Right atrium auricular region (tissue), 2 donors: Measurements from ENCODE around the gene PCSK6. TPM values are rescaled to one million over a fixed set of nuclear protein-coding genes. Genes with fewer than 3 reads are reported as not detected.

Source experiments
- DNase-seq: peaks from one replicate; pipeline ENCODE4 v3.0.0-alpha.2; 2019; ENCODE audit warnings: low spot score
- H3K27ac ChIP-seq, 2 donors: fragments of 200-600 bp; sonication (generic); 1 replicate in 1 of 2; 2 replicates in 1 of 2; pipeline ENCODE4 v1.5.1; 2016 to 2019
- H3K27me3 ChIP-seq, 2 donors: fragments of 200-600 bp; sonication (generic); one replicate each; pipeline versions ENCODE4 v1.5.1 to v1.6.0; 2017 to 2019
- H3K36me3 ChIP-seq: fragments of 200-600 bp; sonication (generic); one replicate; pipeline ENCODE4 v1.5.1; 2016
- H3K4me1 ChIP-seq, 2 donors: fragments of 200-600 bp; sonication (generic); one replicate each; pipeline versions ENCODE4 v1.5.1 to v1.6.0; 2017 to 2019
- H3K4me3 ChIP-seq, 2 donors: fragments of 200-600 bp; sonication (generic); 1 replicate in 1 of 2; 2 replicates in 1 of 2; pipeline ENCODE4 v1.5.1; 2017 to 2019; ENCODE audit warnings: mild to moderate bottlenecking in 1 of 2, moderate library complexity in 1 of 2
- H3K9me3 ChIP-seq, 2 donors: fragments of 200-600 bp; sonication (generic); one replicate each; pipeline ENCODE4 v1.5.1; 2019
- total RNA-seq, 2 donors: library from RNA; depleted of rRNA; stranded (reverse); fragments of >200 nt; gene quantifications; one replicate each; pipeline ENCODE4 v1.1.0, GENCODE V29; 2016
- TF ChIP-seq, protein P1 (sequence below), 2 donors: fragments of 200-600 bp; sonication (generic); IDR thresholded peaks; one replicate each; pipeline ENCODE4 v1.5.1; 2019; ENCODE audit warnings: antibody characterized with exemption in 2 of 2

PCSK6 gene
- total RNA-seq, 2 donors from 2014 or later, result 14.4 to 19.9 TPM

DNA sequence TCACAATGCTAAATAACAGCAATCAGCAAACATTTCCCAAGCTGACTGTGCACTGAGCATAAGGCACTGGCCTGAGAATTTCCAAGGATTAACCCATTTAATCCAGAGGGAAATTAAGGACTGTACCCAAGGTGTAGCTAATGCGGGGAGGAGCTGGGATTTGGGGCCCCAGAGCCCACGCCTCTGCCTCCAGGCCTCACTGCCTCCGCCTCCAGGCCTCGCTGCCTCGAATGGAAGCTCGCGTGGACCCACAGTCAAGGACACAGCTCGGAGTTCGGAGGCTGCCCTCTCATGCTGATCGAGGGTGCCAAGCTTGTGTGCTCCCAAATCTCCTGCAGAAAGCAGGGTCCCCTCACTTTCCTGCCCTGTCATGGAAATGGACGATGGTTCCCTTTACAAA lies 118.0 kb downstream of the PCSK6 start:
- Histone ChIP-seq H3K27ac (no peak overlapping the region), H3K4me3 (no peak overlapping the region), H3K27me3 (no peaks in the 10 kb centered on the region), H3K4me1 (peaks cover 0 to 16% of the 10 kb centered on the region in 2 donors), H3K36me3 (no peaks in the 10 kb centered on the region), H3K9me3 (no peaks in the 10 kb centered on the region)
- DNase-seq, result no peak
- TF ChIP-seq, protein P1, sequence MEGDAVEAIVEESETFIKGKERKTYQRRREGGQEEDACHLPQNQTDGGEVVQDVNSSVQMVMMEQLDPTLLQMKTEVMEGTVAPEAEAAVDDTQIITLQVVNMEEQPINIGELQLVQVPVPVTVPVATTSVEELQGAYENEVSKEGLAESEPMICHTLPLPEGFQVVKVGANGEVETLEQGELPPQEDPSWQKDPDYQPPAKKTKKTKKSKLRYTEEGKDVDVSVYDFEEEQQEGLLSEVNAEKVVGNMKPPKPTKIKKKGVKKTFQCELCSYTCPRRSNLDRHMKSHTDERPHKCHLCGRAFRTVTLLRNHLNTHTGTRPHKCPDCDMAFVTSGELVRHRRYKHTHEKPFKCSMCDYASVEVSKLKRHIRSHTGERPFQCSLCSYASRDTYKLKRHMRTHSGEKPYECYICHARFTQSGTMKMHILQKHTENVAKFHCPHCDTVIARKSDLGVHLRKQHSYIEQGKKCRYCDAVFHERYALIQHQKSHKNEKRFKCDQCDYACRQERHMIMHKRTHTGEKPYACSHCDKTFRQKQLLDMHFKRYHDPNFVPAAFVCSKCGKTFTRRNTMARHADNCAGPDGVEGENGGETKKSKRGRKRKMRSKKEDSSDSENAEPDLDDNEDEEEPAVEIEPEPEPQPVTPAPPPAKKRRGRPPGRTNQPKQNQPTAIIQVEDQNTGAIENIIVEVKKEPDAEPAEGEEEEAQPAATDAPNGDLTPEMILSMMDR (IDR thresholded peaks at IDR 0.05), result no peak

GRCh38 chr15:101371081-101371480 lies 118.4 kb downstream of the PCSK6 start:
- no peaks in the 10 kb centered on the region for H3K9me3 ChIP-seq

DNA sequence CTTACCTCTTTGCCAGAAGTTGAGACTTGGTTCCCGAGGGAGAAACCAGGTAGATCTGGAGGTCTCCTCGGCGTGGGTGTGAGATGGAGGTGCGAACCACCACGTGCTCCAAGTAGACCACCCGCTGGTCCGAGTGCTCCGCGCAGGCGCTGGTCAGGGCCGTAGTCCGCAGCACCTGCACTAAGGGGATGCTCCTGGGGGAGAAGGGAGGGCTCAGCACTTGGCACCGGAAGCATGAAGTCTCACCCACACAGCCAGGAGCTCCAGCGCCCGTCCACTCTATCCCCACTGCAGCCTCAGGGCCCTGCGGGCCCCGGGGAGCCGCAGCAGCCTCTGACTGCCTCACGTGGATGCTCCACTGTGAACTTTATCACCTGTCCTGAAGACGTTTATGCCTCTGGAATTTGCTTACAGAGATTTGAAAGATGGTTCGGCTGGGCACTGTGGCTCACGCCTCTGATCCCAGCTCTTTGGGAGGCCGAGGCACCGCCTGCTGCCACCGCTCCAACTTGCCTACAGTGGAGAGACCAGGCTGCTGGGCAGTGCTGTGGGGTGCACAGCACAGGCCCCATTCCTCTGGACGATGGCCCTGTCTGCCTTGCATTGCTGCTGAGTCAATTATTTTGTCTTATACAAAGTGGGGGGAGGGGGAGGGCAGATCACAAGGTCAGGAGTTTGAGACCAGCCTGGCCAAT lies 119.0 kb downstream of the PCSK6 start:
- TF ChIP-seq, protein P1 (IDR thresholded peaks at IDR 0.05), result no peak
- Histone ChIP-seq H3K36me3 (no peaks in the 10 kb centered on the region), H3K4me3 (no peak overlapping the region), H3K27ac (no peak overlapping the region), H3K9me3 (peaks cover 0 to 2% of the 10 kb centered on the region in 2 donors), H3K27me3 (no peaks in the 10 kb centered on the region), H3K4me1 (peaks cover 0 to 16% of the 10 kb centered on the region in 2 donors)
- DNase-seq, result no peak

More at GRCh38 chr15:101371081-101371480, 118.4 kb downstream of the PCSK6 start:
- H3K27ac ChIP-seq, result no peak overlapping the region
- TF ChIP-seq, protein P1 (IDR thresholded peaks at IDR 0.05), result no peak
- H3K27me3 ChIP-seq, result no peaks in the 10 kb centered on the region
- H3K36me3 ChIP-seq, result no peaks in the 10 kb centered on the region
- DNase-seq, result no peak
- peaks cover 0 to 16% of the 10 kb centered on the region in 2 donors for H3K4me1 ChIP-seq
- no peak overlapping the region for H3K4me3 ChIP-seq

- H3K27me3 ChIP-seq, result no peaks in the 10 kb centered on the region
- no peak overlapping the region for H3K27ac ChIP-seq
- H3K4me3 ChIP-seq, result no peak overlapping the region
- no peak for DNase-seq
- TF ChIP-seq, protein P1 (IDR thresholded peaks at IDR 0.05), result no peak
- no peaks in the 10 kb centered on the region for H3K36me3 ChIP-seq
- H3K9me3 ChIP-seq, result peaks cover 0 to 10% of the 10 kb centered on the region in 2 donors
- peaks cover 0 to 16% of the 10 kb centered on the region in 2 donors for H3K4me1 ChIP-seq
These were observed 119.8 kb downstream of the PCSK6 start for GRCh38 chr15:101369676-101370075.

DNA sequence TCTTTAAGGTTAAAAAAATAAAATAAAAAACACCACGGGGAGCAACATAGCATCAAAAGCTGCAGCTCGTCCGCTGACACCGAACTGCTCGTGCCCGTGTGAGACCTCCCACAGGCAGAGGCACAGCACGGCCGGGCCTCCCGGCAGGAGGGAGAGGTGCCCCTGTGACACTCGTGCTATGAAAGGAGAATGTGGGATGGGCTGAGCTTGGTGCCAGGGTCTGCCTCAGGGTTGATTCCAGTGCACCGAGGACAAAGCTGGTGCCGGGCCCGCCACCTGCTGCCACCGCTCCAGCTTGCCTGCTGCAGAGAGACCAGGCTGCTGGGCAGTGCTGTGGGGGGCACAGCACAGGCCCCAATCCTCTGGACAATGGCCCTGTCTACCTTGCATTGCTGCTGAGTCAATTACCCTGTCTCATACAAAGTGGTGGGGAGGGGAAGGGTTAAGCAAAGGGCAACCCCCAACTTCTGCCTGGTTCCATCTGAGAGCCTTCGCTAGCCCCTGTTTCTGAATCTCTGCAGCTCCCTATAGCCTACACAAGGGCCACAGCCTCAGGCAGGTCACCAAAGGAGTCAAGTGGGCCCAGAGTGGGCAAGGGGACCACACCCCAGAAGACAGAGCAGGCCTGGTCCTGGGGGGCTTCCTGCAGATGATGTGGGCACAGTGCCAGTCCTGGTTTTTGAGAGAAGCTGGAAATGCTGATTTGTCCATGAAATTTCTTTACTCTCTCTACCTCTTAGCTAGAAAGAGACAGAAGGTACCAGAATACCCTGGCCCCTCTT lies 120.5 kb downstream of the PCSK6 start:
- DNase-seq, result no peak
- H3K9me3 ChIP-seq, result peaks cover 0 to 12% of the 10 kb centered on the region in 2 donors
- peak overlapping the region; percentile 50 to 69 for H3K27ac ChIP-seq
- TF ChIP-seq, protein P1 (IDR thresholded peaks at IDR 0.05), result no peak
- H3K4me3 ChIP-seq, result no peak overlapping the region
- no peaks in the 10 kb centered on the region for H3K27me3 ChIP-seq
- H3K4me1 ChIP-seq, result peaks cover 0 to 16% of the 10 kb centered on the region in 2 donors
- no peaks in the 10 kb centered on the region for H3K36me3 ChIP-seq
